Measurements from ENCODE around the gene C9orf78. TPM values are rescaled to one million over a fixed set of nuclear protein-coding genes. Genes with fewer than 3 reads are reported as not detected.
A peak's percentile ranks its signal among the peaks of the same experiment; 100 is the strongest.

C9orf78 gene, protein sequence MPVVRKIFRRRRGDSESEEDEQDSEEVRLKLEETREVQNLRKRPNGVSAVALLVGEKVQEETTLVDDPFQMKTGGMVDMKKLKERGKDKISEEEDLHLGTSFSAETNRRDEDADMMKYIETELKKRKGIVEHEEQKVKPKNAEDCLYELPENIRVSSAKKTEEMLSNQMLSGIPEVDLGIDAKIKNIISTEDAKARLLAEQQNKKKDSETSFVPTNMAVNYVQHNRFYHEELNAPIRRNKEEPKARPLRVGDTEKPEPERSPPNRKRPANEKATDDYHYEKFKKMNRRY
- 49.9 and 51.4 TPM in 2 replicates for total RNA-seq (2014; rRNA removed; shearing (Covaris generic))

DNA sequence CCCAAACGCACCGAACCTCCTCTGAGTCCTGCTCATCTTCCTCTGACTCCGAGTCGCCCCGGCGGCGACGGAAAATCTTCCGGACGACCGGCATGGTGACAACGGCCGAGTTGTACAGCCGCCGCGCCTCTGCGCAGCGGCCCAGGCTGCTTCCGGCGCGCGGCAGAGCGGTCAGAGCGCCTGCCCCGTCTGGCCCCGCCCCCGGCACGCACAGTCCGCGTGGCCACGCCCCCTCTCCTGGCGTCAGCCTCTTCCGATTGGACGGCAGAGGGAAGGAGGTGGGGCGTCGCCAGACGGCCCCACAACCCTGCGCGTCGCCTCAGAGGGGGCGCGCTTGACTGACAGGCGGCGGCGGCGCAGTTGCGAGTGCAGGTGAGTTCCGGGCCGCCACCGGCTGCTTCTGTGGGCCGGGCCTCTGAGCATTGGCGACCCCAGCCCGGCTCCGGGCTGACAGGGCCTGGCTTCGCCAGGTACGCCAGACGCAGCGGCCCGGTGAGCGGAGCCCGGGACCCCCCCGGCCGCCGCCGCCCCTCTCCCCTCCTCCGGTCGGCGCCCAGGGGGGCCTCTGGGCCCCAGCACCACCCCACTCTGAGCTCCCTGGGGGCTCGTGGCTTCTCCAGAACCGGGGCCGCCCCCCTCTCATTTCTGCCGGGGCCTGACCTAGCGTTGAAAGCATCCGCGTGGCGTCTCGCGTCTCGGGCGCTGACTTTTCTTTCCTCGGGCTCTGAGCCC, at the start of gene C9orf78, which contains the start of gene USP20:
C9orf78 (minus strand) TSS at position 148 of the 732 bp plus-strand sequence; CDS start at position 94, 54 bp downstream.
USP20 (plus strand) TSS at position 331 of the 732 bp plus-strand sequence. CDS start 17,098 bp downstream, outside the sequence.
- DNase-seq (ENCODE audit: low read depth) = peak; percentile 94

DNA sequence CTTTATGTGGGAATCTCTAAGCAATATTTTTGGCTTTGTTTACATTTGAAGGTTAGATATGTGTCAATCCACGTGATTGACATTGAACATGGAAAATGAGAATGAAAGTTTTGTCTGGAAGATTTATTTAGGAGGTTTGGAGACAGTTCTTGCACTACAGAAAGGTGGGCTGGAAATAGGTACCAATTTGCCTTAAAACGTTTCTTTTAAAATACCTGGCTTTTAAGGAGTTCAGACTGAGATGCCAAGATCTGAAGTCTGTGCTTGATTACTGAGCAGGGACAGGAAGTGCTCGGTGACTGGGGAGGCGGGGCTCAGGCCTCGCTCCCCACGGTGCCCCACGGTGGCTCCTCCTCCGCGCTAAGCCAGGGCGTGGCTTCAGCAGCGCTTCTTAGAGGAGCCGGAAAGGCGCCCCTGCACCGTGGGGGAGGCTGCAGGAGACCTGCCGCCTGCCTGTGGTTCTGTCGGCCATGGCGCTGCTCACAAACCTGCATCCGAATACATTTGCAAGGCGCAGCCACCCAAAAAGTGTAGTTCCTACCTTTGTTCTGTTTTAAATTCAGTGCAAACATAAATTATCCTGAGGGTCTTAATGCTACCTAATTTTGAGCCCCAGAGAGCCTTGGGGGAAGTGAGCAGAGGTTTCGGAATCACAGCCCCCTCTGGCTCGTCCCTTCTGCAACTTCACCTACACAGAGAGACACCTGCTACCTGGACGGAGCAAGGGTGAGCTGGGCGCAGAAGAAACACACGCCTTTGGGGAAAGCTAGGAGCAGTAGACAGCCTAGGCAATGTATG, 49.3 kb upstream of the C9orf78 start:
- DNase-seq (ENCODE audit: low read depth) = peak; percentile 63

DNA sequence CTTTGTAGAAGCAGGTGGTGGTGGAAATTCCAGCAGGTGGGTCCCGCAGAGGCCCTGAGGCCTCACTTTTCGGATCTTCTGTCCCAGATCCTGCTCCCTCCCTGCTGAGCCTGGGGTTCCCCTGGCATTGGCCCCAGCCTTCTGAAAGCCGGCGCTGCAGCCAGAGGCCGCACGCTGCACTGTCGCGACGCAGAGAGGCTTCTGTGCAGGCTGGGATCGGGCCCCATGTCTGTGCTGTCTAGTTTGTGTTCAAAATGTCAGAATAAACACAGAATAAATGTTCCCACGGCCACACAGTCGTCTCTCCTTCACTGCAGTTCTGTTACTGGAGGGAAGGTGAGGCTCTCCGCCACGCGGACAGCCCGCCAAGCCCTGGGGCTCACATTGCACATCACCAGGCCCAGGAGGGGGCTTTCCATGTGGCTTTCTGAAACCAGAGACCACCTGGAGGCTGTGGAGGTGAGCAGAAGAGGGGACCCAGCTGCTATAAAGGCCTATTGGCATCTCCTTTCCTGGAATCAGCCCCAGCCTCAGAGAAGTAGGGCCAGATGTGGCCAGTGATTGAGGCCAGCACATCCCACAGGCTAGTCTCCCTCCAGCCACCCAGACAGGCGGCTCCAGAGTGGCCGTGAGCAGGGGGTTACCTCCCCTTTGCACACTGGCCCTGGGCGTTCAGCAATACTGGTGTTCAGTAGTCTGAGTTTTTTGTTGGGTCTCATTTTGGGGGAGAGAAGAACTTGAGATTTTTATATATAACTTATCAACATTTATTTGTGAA, 46.7 kb upstream of the C9orf78 start:
- no peak for DNase-seq (ENCODE audit: low read depth)

DNA sequence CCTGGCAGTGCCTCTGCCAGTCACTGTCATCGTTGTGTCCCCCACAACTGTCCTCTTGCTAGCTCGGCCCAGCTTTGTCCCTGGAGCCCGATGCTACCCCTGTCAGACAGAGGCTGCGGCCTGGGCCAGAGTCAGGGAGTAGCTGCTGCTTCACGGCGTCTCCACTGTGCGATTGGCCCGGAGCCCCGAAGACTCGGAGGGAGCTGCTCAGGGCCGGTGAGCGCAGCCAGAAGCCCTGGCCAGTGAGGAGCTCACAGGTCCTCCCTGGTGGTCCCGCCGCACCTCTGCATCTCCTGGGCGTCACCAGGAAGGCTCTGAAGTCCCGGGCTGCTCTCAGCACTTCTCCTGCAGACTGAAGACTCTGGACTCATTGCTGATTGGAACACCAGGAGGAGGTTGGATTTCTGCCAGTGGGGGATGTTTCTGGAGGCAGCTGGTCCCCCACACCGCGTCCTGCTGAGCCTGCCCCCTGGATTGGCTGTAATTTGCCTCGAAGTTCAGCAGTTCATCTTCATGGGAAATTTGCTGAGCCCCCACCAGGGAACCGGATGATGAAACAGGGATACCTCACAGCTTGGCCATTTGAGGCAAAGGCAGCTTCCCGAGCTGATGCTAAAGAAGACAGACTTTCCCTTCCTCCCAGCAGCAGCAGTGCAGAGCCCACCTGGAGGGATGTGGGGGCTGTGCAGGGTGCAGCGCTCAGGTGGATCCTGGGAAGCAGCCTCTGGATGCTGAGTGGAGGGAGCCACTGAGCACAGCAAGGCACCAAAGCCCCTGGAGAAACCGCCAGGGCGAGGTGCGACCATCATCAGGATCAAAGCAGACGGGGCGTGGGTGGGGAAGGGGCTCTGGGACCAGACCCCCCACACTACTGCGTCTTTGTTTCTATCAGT, 45.8 kb upstream of the C9orf78 start:
- no peak for DNase-seq (ENCODE audit: low read depth)

DNA sequence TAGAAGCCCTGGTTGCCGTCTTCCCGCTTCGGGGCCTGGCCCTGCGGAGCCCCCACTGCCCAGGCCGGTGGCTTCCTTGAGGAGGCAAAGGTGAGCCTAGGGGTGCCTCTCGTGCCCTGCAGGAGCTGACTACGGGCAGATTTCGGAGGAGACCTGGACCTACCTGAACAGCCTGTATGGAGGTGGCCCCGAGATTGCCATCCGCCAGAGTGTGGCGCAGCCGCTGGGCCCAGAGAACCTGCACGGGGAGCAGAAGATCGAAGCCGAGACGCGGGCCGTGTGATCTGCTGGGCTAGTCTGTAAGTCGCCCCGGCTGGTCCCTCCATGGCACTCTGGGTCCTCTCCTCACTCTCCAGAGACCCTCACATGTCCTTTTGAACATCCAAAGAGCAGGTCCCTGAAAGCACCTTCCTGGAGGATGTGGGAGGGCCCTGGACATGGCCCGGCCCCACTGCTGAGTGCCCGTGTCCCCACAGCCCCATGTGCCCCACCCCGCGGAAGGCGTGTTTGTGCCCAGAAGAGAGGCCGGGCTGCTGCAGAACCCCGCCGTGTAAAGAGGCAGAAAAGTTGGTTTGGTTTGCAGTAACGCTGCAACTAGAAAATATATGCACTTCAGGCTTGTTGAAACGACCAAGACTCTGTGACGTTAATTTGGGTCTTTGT, 45.0 kb upstream of the C9orf78 start:
- no peak for DNase-seq (ENCODE audit: low read depth)

DNA sequence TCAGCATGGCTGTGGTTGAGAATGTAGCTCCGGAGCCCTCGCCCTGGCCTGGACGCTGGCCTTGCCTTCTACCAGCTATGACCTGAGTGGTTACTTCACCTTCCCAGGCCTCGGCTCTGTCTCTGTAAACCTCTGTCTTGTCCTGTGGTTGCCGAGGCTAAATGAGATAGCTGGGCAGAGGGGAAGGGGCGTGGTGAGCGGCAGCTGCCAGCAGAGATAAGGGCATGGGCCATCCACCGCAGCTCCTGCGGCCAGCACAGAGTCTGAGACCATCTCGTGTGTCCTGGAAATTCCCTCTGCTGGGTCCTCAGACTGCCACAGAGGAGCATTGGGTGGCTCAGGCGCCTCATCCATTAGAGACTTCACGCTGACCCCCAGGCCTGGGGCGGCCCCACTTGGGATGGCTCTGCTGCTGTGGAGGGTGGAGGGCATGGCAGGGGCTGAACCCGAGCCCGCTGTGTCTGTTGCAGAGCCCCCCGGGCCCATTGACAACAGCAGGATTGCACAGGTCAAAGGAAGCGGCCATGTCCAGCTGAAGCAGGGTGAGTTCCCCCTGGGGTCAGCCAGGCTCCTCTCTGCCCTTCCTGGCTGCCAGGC, 44.1 kb upstream of the C9orf78 start:
- DNase-seq (ENCODE audit: low read depth) = no peak

DNA sequence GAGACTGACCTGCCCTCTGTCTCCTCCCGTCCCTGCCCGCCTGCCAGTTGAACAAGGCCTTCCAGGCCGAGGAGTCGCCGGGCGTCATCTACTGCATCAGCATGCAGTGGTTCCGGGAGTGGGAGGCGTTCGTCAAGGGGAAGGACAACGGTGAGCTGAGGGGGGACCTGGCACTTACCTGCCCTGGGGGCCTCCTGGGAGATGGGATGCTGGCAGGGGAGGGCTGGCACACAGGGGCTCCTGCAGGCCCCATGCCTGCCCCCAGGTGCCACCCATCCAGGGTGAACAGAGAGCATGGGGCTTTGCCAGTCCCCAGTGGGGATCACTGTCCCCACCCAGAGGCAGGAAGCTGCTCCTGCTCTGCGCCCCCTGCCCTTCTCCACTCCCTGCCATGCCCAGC, 43.2 kb upstream of the C9orf78 start:
- no peak for DNase-seq (ENCODE audit: low read depth)

DNA sequence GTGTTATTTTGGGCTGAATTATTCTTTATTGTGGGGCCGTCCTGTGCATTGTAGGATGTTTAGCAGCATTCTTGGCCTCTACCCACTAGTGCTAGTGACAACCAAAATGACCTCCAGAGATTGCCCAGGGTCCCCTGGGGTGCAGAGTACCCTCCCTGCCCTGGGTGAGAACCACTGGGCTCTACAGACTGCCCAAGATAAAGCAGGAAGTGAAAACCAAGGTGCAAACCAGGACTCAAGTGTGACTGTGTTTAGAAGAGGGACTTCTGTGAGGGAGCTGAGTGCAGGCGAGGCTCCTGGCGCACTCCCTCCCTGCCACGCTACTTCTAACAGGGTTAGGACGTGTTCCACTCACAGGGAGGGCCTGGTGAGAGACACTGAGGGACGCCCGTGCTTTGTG, 41.7 kb upstream of the C9orf78 start:
- DNase-seq (ENCODE audit: low read depth) = no peak

DNA sequence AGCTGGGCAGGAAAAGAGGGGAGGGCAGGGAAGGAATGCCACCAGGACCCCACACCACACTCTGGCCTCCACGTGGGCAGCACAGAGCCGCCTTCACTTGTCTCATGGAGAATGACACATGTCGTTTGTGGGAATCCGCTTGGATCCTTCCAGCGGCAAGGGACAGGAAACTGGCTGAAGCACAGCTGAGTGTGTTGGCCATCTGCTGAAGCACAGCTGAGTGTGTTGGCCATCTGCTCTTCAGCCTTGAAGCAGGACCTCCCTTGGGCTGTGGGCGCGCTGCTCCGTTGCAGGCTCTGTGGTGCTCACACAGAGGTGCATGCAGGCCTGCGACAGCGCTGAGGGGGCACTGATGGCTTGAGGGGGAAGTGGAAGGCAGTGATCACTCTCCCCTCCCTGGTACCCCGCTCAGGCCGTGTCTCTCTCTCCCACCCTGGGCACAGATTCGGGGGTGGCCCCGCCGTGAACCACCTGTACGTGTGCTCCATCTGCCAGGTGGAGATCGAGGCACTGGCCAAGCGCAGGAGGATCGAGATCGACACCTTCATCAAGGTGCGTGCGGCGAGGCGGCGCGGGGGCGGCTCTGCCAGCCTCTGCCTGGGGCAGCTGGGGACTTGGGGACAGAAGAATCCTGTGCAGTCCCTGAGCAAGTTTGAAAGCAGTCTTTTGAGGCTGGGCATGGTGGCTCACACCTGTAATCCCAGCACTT, 40.8 kb upstream of the C9orf78 start:
- no peak for DNase-seq (ENCODE audit: low read depth)

DNA sequence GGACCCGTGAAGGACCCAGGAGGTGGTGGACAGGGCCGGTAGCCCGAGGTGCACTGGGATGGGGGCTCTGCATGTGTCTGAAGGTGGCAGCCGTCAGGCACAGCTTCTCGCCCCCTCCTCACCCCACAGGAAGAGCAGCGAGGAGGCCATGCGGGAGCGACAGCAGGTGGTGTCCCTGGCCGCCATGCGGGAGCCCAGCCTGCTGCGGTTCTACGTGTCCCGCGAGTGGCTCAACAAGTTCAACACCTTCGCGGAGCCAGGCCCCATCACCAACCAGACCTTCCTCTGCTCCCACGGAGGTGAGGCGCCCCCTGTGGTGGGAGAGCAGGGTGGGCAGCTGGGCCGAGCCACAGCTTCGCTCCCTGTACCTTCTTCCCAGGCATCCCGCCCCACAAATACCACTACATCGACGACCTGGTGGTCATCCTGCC, 40.1 kb upstream of the C9orf78 start:
- no peak for DNase-seq (ENCODE audit: low read depth)

DNA sequence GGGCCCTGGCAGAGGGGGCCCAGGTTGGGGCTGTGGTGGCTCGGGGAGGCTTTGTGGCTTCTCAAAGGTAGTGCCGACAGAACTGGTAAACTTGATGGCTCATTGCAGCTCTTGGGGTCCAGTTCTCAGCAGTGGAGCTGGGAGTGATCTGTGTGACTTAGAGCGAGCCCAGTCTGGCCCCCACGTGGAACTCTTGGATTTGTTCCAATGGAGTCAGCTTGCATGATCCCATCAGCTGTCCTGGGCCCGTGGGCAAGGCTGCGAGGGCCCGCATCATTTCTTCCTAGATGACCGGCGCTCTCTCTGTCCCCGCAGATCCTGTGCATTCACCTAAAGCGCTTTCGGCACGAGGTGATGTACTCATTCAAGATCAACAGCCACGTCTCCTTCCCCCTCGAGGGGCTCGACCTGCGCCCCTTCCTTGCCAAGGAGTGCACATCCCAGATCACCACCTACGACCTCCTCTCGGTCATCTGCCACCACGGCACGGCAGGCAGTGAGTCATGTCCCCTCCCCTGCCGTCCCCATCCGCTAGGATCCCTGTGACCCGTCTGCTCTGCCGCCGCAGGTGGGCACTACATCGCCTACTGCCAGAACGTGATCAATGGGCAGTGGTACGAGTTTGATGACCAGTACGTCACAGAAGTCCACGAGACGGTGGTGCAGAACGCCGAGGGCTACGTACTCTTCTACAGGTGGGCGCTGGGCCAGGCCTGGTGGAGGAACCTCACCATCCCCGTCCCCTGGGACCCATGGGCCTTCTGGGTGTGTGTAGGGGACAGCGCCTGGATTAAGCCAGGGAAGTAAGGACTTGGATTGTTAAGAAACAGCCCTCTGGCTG, 39.4 kb upstream of the C9orf78 start:
- DNase-seq (ENCODE audit: low read depth) = no peak

DNA sequence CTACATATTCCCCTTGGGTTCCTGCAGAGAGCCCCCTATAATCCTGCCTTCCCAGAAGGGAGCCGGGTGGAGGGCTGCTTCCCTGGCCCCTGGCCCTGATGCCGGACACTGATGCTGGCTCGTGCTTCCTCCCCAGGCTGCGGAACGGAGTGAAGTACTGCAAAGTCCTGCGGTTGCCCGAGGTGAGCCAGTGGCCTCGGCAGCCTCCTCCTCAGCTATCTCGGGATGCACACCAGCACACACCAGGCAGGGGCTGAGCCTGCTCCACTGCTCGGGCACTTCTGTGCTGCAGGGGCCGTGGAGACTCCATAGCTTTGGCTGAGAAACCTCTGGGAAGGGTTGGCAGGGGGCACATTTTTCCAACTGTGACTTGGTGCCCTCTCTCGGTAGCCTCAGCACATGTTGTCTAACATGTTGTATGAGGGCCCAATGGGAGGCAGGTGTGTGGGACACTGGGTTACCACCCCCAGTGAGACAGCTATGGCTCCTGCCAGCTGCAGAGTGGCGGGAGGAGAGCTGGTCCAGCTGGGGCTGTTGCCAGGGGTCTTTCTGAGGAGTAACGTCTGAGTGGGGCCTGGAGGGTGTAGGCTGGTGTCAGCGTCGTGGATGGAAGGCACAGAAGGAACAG, 38.6 kb upstream of the C9orf78 start:
- no peak for DNase-seq (ENCODE audit: low read depth)

DNA sequence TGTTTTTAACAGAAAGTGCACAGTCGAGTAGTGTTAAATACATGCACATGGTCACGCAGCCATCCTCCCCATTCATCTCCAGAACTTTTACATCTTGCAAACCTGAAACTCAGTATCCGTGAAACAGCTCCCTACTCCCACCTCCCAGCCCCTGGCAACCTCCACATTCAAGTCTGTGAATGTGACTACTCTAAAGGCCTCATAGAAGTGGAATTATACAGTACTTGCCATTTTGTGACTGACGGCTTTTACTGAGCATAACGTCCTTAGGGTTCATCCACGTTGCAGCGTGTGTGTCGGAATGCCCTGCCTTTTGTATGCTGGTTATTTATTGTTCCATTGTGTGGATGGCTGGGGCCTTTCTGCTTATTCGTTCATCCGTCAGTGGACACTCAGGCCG, 36.0 kb upstream of the C9orf78 start:
- DNase-seq (ENCODE audit: low read depth) = no peak

DNA sequence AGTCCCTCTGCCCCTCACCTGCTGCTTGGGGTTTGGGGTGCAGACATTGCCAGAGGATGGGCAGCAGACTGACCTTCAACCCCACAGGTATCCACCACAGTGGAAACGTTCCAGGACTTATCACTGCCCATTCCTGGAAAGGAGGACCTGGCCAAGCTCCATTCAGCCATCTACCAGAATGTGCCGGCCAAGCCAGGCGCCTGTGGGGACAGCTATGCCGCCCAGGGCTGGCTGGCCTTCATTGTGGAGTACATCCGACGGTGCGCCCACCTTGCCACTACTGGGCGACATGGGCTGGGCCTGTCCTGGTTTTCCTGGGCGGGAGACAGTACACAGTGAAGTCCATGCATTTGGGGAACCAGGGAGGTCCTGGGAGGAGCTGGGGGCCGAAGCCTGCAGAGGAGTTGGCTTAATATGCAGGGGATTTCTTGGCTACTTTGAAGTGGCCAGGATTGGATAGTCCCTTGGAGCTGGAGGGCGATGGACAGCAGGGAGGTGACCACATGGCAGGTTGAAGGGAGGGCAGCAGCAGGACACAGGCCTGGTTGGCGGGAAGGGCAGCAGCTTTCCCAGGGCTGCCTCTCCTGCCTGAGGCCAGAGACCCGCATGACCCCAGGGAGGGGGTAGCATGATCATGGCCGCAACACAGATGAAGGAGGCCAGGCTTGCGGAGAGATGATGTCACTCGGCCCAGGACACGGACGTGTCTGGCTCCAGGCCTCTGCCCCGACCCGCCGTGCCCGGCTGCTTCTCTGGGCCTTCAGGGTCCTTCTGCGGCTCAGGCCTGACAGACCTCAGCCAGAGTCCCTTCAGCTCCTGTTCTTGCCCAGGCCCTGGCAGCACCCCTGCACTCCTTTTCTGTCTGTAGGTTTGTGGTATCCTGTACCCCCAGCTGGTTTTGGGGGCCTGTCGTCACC, 34.8 kb upstream of the C9orf78 start:
- no peak for DNase-seq (ENCODE audit: low read depth)

DNA sequence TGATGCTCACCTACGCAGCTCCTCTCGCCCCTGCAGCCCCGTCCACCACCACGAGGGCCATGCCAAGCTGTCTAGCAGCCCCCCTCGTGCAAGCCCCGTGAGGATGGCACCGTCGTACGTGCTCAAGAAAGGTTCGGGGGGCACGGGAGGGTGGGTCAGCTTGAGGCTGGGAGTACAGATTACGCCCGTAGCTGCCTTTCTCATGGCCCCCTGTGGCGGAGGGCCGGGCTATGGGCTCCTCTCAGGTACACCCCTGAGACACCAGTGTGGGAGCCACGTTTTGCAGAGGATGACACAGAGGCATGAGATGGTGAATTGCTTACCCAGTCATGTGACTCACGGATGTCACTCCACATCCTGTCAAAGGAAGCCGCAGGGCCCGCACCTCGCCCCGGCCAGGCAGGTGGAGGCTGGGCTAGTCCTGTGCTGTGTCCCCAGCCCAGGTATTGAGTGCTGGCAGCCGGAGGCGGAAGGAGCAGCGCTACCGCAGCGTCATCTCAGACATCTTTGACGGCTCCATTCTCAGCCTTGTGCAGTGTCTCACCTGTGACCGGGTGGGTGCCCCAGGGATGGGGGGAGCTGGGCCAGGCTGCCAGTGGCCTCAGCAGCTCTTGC, 33.9 kb upstream of the C9orf78 start:
- DNase-seq (ENCODE audit: low read depth) = no peak
